Progenitor cell of endocrine pancreas (in vitro differentiated cells): Measurements from ENCODE around the gene KCNE5. TPM values are rescaled to one million over a fixed set of nuclear protein-coding genes. Genes with fewer than 3 reads are reported as not detected.
"Not testable (repeated sequence)": the region's sequence is repeated elsewhere in the genome, so short reads cannot be mapped to it uniquely, and the experiment has no call there.

Source experiments
- DNase-seq: peaks from one replicate; pipeline ENCODE4 v3.0.0; 2021; ENCODE audit warnings: low spot score; ENCODE audit not compliant: unreplicated experiment
- H3K27ac Mint-ChIP-seq: 2 replicates; pipeline ENCODE4 v1.8.0; 2021; ENCODE audit warnings: mild to moderate bottlenecking, moderate library complexity, mixed read lengths
- H3K27me3 Mint-ChIP-seq: 2 replicates; pipeline ENCODE4 v1.8.0; 2021; ENCODE audit warnings: mixed read lengths
- H3K36me3 Mint-ChIP-seq: 2 replicates; pipeline ENCODE4 v1.8.0; 2022; ENCODE audit warnings: mixed read lengths; ENCODE audit not compliant: insufficient read depth
- H3K4me1 Mint-ChIP-seq: 2 replicates; pipeline ENCODE4 v1.8.0; 2021; ENCODE audit warnings: low read depth, mixed read lengths
- H3K4me3 Mint-ChIP-seq: 2 replicates; pipeline ENCODE4 v1.8.0; 2021; ENCODE audit warnings: low read depth, mild to moderate bottlenecking, moderate library complexity, mixed read lengths
- H3K9me3 Mint-ChIP-seq: 2 replicates; pipeline ENCODE4 v1.8.0; 2021; ENCODE audit warnings: low read depth, mixed read lengths
- CTCF ChIP-seq: fragments of 200-600 bp; sonication (generic); IDR thresholded peaks from one replicate; pipeline ENCODE4 v1.5.0; 2021; ENCODE audit warnings: antibody characterized with exemption, mild to moderate bottlenecking; ENCODE audit not compliant: unreplicated experiment
- total RNA-seq: library from RNA; stranded (reverse); gene quantifications from 2 replicates; pipeline ENCODE4 v1.2.1, GENCODE V29; 2021

Gene KCNE5
- total RNA-seq, 1 donor from 2014 or later: 11.3 TPM

- H3K4me3 Mint-ChIP-seq: no peak overlapping the region
- no peak for DNase-seq
- H3K4me1 Mint-ChIP-seq: no peaks in the 10 kb centered on the region
- H3K27ac Mint-ChIP-seq: no peak overlapping the region
- TF ChIP-seq CTCF: no peak
- peaks cover 33% of the 10 kb centered on the region for H3K36me3 Mint-ChIP-seq
- H3K27me3 Mint-ChIP-seq: no peaks in the 10 kb centered on the region
- H3K9me3 Mint-ChIP-seq: peaks cover 7% of the 10 kb centered on the region
These were observed 33.4 kb upstream of the KCNE5 start for GRCh38 chrX:109658391-109658790.

- not testable (repeated sequence) for H3K4me1 Mint-ChIP-seq, DNase-seq, H3K4me3 Mint-ChIP-seq, H3K27ac Mint-ChIP-seq, H3K9me3 Mint-ChIP-seq, H3K27me3 Mint-ChIP-seq
- peaks cover 26% of the 10 kb centered on the region for H3K36me3 Mint-ChIP-seq
These were observed 32.4 kb upstream of the KCNE5 start for GRCh38 chrX:109657364-109657763.

- Mint-ChIP-seq H3K36me3 (peaks cover 26% of the 10 kb centered on the region), H3K27me3 (no peaks in the 10 kb centered on the region), H3K27ac (no peak overlapping the region), H3K4me3 (no peak overlapping the region), H3K9me3 (peaks cover 7% of the 10 kb centered on the region), H3K4me1 (no peaks in the 10 kb centered on the region)
- no peak for TF ChIP-seq CTCF
- no peak for DNase-seq
These were observed 31.8 kb upstream of the KCNE5 start for GRCh38 chrX:109656774-109657173.

GRCh38 chrX:109655502-109656201 lies 30.7 kb upstream of the KCNE5 start:
- Mint-ChIP-seq H3K36me3 (peaks cover 23% of the 10 kb centered on the region), H3K4me1 (no peaks in the 10 kb centered on the region), H3K27ac (no peak overlapping the region), H3K27me3 (no peaks in the 10 kb centered on the region), H3K9me3 (peaks cover 7% of the 10 kb centered on the region), H3K4me3 (no peak overlapping the region)
- TF ChIP-seq CTCF: no peak
- DNase-seq: no peak

- Mint-ChIP-seq H3K4me1 (no peaks in the 10 kb centered on the region), H3K27me3 (no peaks in the 10 kb centered on the region), H3K9me3 (peaks cover 7% of the 10 kb centered on the region), H3K4me3 (no peak overlapping the region), H3K27ac (no peak overlapping the region), H3K36me3 (peaks cover 17% of the 10 kb centered on the region)
- TF ChIP-seq CTCF: no peak
- no peak for DNase-seq
These were observed 29.6 kb upstream of the KCNE5 start for GRCh38 chrX:109654516-109655109.

- H3K9me3 Mint-ChIP-seq: not testable (repeated sequence)
These were observed 19.7 kb upstream of the KCNE5 start for GRCh38 chrX:109644671-109645070.

More at GRCh38 chrX:109644671-109645070, 19.7 kb upstream of the KCNE5 start:
- H3K27me3 Mint-ChIP-seq, H3K27ac Mint-ChIP-seq, H3K4me3 Mint-ChIP-seq, H3K4me1 Mint-ChIP-seq, DNase-seq: not testable (repeated sequence)
- H3K36me3 Mint-ChIP-seq: peaks cover 13% of the 10 kb centered on the region
